Coronary artery (tissue), 2 donors: ENCODE data around the gene WWC1.

Experiments used
- DNase-seq: peaks from one replicate; pipeline ENCODE4 v3.0.0-alpha.2; 2017; ENCODE audit warnings: low spot score
- H3K27ac ChIP-seq, 2 donors: fragments of 200-600 bp; sonication (generic); one replicate each; pipeline ENCODE4 v1.5.1; 2016 to 2019
- H3K4me3 ChIP-seq: fragments of 200-600 bp; sonication (generic); 2 replicates; pipeline ENCODE4 v1.5.1; 2016; ENCODE audit warnings: mild to moderate bottlenecking, moderate library complexity
- CTCF ChIP-seq: fragments of 200-600 bp; sonication (generic); IDR thresholded peaks from one replicate; pipeline ENCODE4 v1.5.1; 2019; ENCODE audit warnings: antibody characterized with exemption

The WWC1 gene

GRCh38 chr5:168261227-168261571 is 30.2 kb upstream of the WWC1 start:
- DNase-seq: no peak
- H3K27ac ChIP-seq: no peak overlapping the region
- no peak overlapping the region for H3K4me3 ChIP-seq
- TF ChIP-seq CTCF: no peak

GRCh38 chr5:168262042-168262743 is 29.3 kb upstream of the WWC1 start:
- Histone ChIP-seq H3K27ac (no peak overlapping the region), H3K4me3 (no peak overlapping the region)
- TF ChIP-seq CTCF: no peak
- no peak for DNase-seq

- no peak overlapping the region for H3K4me3 ChIP-seq
- no peak for TF ChIP-seq CTCF
- no peak for DNase-seq
- no peak overlapping the region for H3K27ac ChIP-seq
Measured at GRCh38 chr5:168263121-168263520, 28.3 kb upstream of the WWC1 start.

GRCh38 chr5:168266016-168266415 is 25.4 kb upstream of the WWC1 start:
- no peak for TF ChIP-seq CTCF
- Histone ChIP-seq H3K4me3 (no peak overlapping the region), H3K27ac (no peak overlapping the region)
- no peak for DNase-seq

- peak; percentile 76 for DNase-seq
- Histone ChIP-seq H3K4me3 (peak overlapping the region; percentile 65), H3K27ac (no peak overlapping the region)
- TF ChIP-seq CTCF: peak; percentile 88
Measured at GRCh38 chr5:168268949-168269936, 22.2 kb upstream of the WWC1 start.

- no peak overlapping the region for H3K4me3 ChIP-seq
- DNase-seq: no peak
- TF ChIP-seq CTCF: no peak
Measured at GRCh38 chr5:168269937-168270330, 21.5 kb upstream of the WWC1 start.

GRCh38 chr5:168270476-168270875 is 21.0 kb upstream of the WWC1 start:
- no peak for TF ChIP-seq CTCF
- no peak for DNase-seq
- no peak overlapping the region for H3K4me3 ChIP-seq
- H3K27ac ChIP-seq: no peak overlapping the region

More at GRCh38 chr5:168269937-168270330, 21.5 kb upstream of the WWC1 start:
- no peak overlapping the region for H3K27ac ChIP-seq
